ENCODE measurements around the gene ARL17A. TPM values are rescaled to one million over a fixed set of nuclear protein-coding genes. Genes with fewer than 3 reads are reported as not detected.
"Not testable (repeated sequence)": the region's sequence is repeated elsewhere in the genome, so short reads cannot be mapped to it uniquely, and the experiment has no call there.

ARL17A gene
- total RNA-seq = 10 to 100 TPM; 25.0 to 26.1 TPM

- H3K27ac Mint-ChIP-seq; H3K36me3 Mint-ChIP-seq (ENCODE audit: low read depth); POLR2A ChIA-PET; CTCF ChIA-PET; H3K4me3 Mint-ChIP-seq; H3K9me3 Mint-ChIP-seq; intact Hi-C loops (cut with micrococcal nuclease); H3K4me1 Mint-ChIP-seq (ENCODE audit: low read depth); H3K27me3 Mint-ChIP-seq: not testable (repeated sequence)
- DNase-seq = peak; percentile 91
- ATAC-seq = peak; percentile 94
These were observed at the start of gene ARL17A for GRCh38 chr17:46579083-46580075. ARL17A (minus strand) TSS chr17:46579691; CDS start chr17:46576322, 3,369 bp downstream.

DNA sequence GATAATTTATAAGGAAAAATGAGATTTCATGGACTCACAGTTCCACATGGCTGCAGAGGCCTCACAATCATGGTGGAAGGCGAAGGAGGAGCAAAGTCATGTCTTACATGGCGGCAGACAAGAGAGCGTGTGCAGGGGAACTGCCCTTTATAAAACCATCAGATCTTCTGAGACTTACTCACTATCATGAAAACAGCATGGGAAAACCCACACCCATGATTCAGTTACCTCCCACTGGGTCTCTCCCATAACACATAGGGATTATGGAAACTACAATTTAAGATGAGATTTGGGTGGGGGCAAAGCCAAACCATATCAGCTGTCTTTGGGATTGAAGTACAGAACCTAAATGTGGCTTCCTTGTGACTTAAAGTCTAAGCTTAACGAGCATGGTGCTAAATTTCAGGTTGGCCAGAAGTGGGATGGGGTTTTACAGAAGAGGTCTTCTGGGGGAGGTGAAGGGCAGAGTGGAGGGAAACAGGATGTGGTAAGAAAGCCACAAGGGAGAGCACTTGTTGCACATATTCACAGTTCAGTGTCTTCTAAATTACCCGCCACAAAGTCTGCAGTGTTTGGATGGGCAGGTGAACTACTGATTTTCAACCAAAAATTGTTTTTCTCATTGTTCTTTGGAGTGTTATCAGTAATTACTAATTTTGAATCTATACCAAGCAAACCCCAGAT lies 49.4 kb upstream of the ARL17A start:
- POLR2A ChIA-PET; H3K27ac Mint-ChIP-seq; H3K4me3 Mint-ChIP-seq; H3K9me3 Mint-ChIP-seq; H3K4me1 Mint-ChIP-seq (ENCODE audit: low read depth); H3K27me3 Mint-ChIP-seq; intact Hi-C loops (cut with micrococcal nuclease); H3K36me3 Mint-ChIP-seq (ENCODE audit: low read depth); DNase-seq; CTCF ChIA-PET: not testable (repeated sequence)
- peak; percentile 93 for ATAC-seq

GRCh38 chr17:46627452-46627851 lies 48.0 kb upstream of the ARL17A start:
- H3K36me3 Mint-ChIP-seq (ENCODE audit: low read depth); ATAC-seq; H3K4me3 Mint-ChIP-seq; POLR2A ChIA-PET; H3K27me3 Mint-ChIP-seq; CTCF ChIA-PET; H3K4me1 Mint-ChIP-seq (ENCODE audit: low read depth); intact Hi-C loops (cut with micrococcal nuclease); DNase-seq; H3K9me3 Mint-ChIP-seq; H3K27ac Mint-ChIP-seq: not testable (repeated sequence)

DNA sequence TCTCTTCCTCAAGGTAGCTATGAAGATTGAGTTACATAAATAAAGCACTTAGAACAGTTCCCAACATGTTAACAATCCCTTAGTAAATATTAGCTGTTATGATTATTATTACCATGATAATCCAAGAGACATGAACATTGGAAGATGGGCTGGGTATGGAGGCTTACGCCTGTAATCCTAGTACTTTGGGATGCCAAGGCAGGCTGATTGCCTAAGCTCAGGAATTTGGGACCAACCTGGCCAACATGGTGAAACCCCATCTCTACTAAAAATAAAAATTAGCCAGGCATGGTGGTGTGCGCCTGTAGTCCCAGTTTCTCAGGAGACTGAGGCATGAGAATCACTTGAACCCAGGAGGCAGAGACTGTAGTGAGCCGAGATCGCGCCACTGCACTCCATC lies 45.2 kb upstream of the ARL17A start:
- intact Hi-C loops (cut with micrococcal nuclease); POLR2A ChIA-PET; ATAC-seq; H3K4me3 Mint-ChIP-seq; H3K27me3 Mint-ChIP-seq; H3K4me1 Mint-ChIP-seq (ENCODE audit: low read depth); H3K36me3 Mint-ChIP-seq (ENCODE audit: low read depth); H3K9me3 Mint-ChIP-seq; CTCF ChIA-PET; H3K27ac Mint-ChIP-seq; DNase-seq: not testable (repeated sequence)

DNA sequence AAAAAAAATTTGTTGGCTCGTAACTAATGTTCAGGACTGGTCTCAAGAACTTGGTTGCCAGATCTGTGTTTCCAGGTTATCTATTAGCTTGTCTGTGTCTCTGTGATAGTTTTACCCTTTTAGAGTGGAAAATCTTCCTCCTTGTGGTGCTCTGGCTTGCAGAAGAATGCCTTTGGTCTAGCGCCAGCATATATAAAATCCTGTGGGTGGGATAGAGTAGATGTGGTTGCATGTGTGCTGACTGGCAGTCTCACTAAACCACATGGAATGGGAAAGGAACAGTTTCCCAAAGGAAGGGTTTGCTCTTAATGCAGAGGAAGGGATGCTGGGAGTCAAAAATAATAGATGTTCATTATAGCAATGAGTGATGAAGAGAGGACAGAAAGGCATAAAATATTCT lies 44.3 kb upstream of the ARL17A start:
- H3K9me3 Mint-ChIP-seq; H3K36me3 Mint-ChIP-seq (ENCODE audit: low read depth); H3K27ac Mint-ChIP-seq; DNase-seq; H3K27me3 Mint-ChIP-seq; POLR2A ChIA-PET; H3K4me1 Mint-ChIP-seq (ENCODE audit: low read depth); intact Hi-C loops (cut with micrococcal nuclease); ATAC-seq; H3K4me3 Mint-ChIP-seq; CTCF ChIA-PET: not testable (repeated sequence)

- intact Hi-C loops (cut with micrococcal nuclease); ATAC-seq; H3K27me3 Mint-ChIP-seq; H3K4me1 Mint-ChIP-seq (ENCODE audit: low read depth); DNase-seq; POLR2A ChIA-PET; CTCF ChIA-PET; H3K9me3 Mint-ChIP-seq; H3K36me3 Mint-ChIP-seq (ENCODE audit: low read depth); H3K27ac Mint-ChIP-seq; H3K4me3 Mint-ChIP-seq: not testable (repeated sequence)
These were observed 39.5 kb upstream of the ARL17A start for GRCh38 chr17:46618975-46619374.

GRCh38 chr17:46617121-46617520 lies 37.6 kb upstream of the ARL17A start:
- H3K27ac Mint-ChIP-seq; POLR2A ChIA-PET; intact Hi-C loops (cut with micrococcal nuclease); H3K4me1 Mint-ChIP-seq (ENCODE audit: low read depth); H3K36me3 Mint-ChIP-seq (ENCODE audit: low read depth); H3K9me3 Mint-ChIP-seq; H3K4me3 Mint-ChIP-seq; ATAC-seq; H3K27me3 Mint-ChIP-seq; CTCF ChIA-PET; DNase-seq: not testable (repeated sequence)

DNA sequence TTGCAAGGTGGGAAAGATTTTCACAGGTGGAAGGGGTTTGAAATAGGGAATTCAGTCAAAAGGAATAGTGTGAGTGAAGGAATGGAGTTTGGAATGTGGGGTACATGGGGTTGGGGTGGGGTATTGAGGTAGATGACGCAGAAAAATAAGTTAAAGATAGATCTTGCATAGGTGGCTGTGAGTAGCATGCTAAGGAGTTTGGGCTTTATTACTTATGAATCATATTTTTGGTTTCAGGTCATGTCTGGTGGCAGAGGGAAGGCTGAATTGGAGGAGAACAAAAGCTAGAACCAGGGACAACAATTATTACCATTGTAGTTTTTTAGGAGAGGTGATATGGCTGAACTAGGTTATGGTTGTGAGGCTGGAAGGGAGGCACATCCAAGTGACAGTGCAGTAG lies 34.4 kb upstream of the ARL17A start:
- H3K27me3 Mint-ChIP-seq; intact Hi-C loops (cut with micrococcal nuclease); H3K4me1 Mint-ChIP-seq (ENCODE audit: low read depth); H3K36me3 Mint-ChIP-seq (ENCODE audit: low read depth); POLR2A ChIA-PET; H3K4me3 Mint-ChIP-seq; DNase-seq; H3K9me3 Mint-ChIP-seq; CTCF ChIA-PET; H3K27ac Mint-ChIP-seq: not testable (repeated sequence)
- ATAC-seq = peak; percentile 67

GRCh38 chr17:46611304-46611703 lies 31.8 kb upstream of the ARL17A start:
- H3K4me1 Mint-ChIP-seq (ENCODE audit: low read depth); ATAC-seq; H3K36me3 Mint-ChIP-seq (ENCODE audit: low read depth); H3K4me3 Mint-ChIP-seq; DNase-seq; H3K9me3 Mint-ChIP-seq; H3K27ac Mint-ChIP-seq; CTCF ChIA-PET; POLR2A ChIA-PET; intact Hi-C loops (cut with micrococcal nuclease); H3K27me3 Mint-ChIP-seq: not testable (repeated sequence)

DNA sequence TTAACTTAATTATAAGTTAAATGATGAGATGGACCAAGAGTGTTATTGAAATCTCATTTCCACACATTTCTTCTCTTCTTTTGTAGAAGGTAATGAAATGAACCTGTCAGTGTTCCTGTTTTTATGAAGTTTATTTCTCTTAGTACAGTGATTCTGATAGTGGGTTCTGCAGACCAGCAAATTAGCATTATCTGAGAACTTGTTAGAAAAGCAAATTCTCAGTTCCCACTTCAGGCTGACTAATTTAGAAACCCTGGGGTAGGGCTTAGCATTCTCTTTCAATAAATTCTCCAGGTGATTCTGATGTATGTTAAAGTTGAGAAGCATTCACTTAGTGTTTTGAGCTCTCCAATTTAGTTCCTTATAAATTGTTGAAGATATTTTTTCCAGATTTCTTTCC lies 23.6 kb upstream of the ARL17A start:
- H3K27ac Mint-ChIP-seq; CTCF ChIA-PET; H3K27me3 Mint-ChIP-seq; intact Hi-C loops (cut with micrococcal nuclease); POLR2A ChIA-PET; H3K9me3 Mint-ChIP-seq; H3K36me3 Mint-ChIP-seq (ENCODE audit: low read depth); H3K4me1 Mint-ChIP-seq (ENCODE audit: low read depth); H3K4me3 Mint-ChIP-seq: not testable (repeated sequence)
- ATAC-seq (peak; percentile 68), DNase-seq (peak; percentile 25)

- peak; percentile 40 for ATAC-seq
- POLR2A ChIA-PET, DNase-seq: not testable (repeated sequence)
These were observed 21.3 kb upstream of the ARL17A start for GRCh38 chr17:46600767-46601166.

GRCh38 chr17:46598344-46598931 lies 18.9 kb upstream of the ARL17A start:
- DNase-seq; H3K4me1 Mint-ChIP-seq (ENCODE audit: low read depth); H3K9me3 Mint-ChIP-seq; intact Hi-C loops (cut with micrococcal nuclease); H3K27ac Mint-ChIP-seq; H3K4me3 Mint-ChIP-seq; H3K36me3 Mint-ChIP-seq (ENCODE audit: low read depth); H3K27me3 Mint-ChIP-seq; POLR2A ChIA-PET: not testable (repeated sequence)
- ATAC-seq = peak; percentile 71
- CTCF ChIA-PET = interaction anchor here (0.7 kb wide), 1 partner anchor 569 kb away, joined by 3 read pairs; no protein-coding TSS in a partner anchor

More at GRCh38 chr17:46600767-46601166, 21.3 kb upstream of the ARL17A start:
- H3K4me1 Mint-ChIP-seq (ENCODE audit: low read depth); intact Hi-C loops (cut with micrococcal nuclease); H3K9me3 Mint-ChIP-seq; H3K27me3 Mint-ChIP-seq; H3K36me3 Mint-ChIP-seq (ENCODE audit: low read depth); CTCF ChIA-PET; H3K4me3 Mint-ChIP-seq; H3K27ac Mint-ChIP-seq: not testable (repeated sequence)

All from activated CD8-positive, alpha-beta T cell treated with anti-CD3 and anti-CD28 coated beads for 36 hours (primary cell).